ENCODE measurements around the gene GDPD3.
"Not testable (repeated sequence)": the region's sequence is repeated elsewhere in the genome, so short reads cannot be mapped to it uniquely, and the experiment has no call there.

GDPD3 gene

DNA sequence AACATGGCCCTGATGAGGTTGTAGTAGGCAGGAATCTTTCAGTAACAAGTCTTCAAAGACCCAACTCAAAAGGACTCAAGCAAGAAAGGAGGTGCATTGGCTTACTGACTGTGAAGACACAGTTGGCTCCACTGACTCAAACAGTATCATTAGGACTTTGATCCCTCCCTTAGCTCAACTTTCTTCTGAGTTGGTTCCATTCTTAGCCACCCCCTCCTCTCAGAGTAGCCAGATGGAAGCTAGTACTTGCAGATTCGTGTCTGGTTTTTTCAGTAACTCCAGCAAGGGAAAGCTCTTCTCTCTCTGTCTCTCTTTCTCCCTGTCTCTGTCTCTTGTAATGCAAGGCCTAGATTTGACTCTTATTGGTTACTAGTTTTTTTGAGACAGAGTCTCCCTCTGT is 14.7 kb upstream of the GDPD3 start:
- H3K4me2 ChIP-seq (ENCODE audit: low read length) = no peak overlapping the region
- H3K4me1 ChIP-seq (ENCODE audit: control insufficient read depth, low read length) = peaks cover 22% of the 10 kb centered on the region

DNA sequence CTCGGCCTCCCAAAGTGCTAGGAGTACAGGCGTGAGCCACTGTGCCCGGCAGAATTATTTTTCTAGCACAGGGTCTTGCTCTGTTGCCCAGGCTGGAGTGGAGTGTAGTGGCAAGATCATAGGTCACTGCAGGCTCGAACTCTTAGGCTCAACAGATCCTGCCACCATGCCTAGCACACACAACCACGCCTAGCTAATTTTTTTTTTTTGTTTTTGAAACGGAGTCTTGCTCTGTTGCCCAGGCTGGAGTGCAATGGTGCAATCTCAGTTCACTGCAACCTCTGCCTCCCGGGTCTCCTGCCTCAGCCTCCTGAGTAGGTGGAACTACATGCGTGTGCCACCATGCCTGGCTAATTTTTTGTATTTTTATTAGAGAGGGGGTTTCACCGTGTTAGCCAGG is 12.4 kb upstream of the GDPD3 start:
- H3K4me1 ChIP-seq (ENCODE audit: control insufficient read depth, low read length) = peaks cover 37% of the 10 kb centered on the region
- not testable (repeated sequence) for H3F3A ChIP-seq (ENCODE audit: control insufficient read depth, insufficient read depth); H3K79me2 ChIP-seq (ENCODE audit: control insufficient read depth, low read length); H4K20me1 ChIP-seq (ENCODE audit: control insufficient read depth, insufficient read depth, low read depth, low read length); H3K4me2 ChIP-seq (ENCODE audit: low read length); H3K4me3 ChIP-seq (ENCODE audit: low read length); H3K27ac ChIP-seq (ENCODE audit: low read depth, low read length); H3K36me3 ChIP-seq (ENCODE audit: control insufficient read depth, low read length); H3K9me2 ChIP-seq (replicated peaks; ENCODE audit: control insufficient read depth, low read length); H3K9me3 ChIP-seq (ENCODE audit: control insufficient read depth, insufficient read depth, low read length); H3K27me3 ChIP-seq (ENCODE audit: control insufficient read depth, low read length)

More for the DNA sequence above, 14.7 kb upstream of the GDPD3 start:
- Histone ChIP-seq H3K27me3 (ENCODE audit: control insufficient read depth, low read length) (peaks cover 4% of the 10 kb centered on the region; the same call in 1 of the 2 replicates), H3K9me2 (replicated peaks; ENCODE audit: control insufficient read depth, low read length) (no peaks in the 10 kb centered on the region), H4K20me1 (ENCODE audit: control insufficient read depth, insufficient read depth, low read depth, low read length) (no peaks in the 10 kb centered on the region), H3K4me3 (ENCODE audit: low read length) (no peak overlapping the region), H3K79me2 (ENCODE audit: control insufficient read depth, low read length) (no peaks in the 10 kb centered on the region), H3F3A (ENCODE audit: control insufficient read depth, insufficient read depth) (no peaks in the 10 kb centered on the region), H3K9me3 (ENCODE audit: control insufficient read depth, insufficient read depth, low read length) (no peaks in the 10 kb centered on the region), H3K36me3 (ENCODE audit: control insufficient read depth, low read length) (no peaks in the 10 kb centered on the region), H3K27ac (ENCODE audit: low read depth, low read length) (no peak overlapping the region)
- TF ChIP-seq, protein P1, sequence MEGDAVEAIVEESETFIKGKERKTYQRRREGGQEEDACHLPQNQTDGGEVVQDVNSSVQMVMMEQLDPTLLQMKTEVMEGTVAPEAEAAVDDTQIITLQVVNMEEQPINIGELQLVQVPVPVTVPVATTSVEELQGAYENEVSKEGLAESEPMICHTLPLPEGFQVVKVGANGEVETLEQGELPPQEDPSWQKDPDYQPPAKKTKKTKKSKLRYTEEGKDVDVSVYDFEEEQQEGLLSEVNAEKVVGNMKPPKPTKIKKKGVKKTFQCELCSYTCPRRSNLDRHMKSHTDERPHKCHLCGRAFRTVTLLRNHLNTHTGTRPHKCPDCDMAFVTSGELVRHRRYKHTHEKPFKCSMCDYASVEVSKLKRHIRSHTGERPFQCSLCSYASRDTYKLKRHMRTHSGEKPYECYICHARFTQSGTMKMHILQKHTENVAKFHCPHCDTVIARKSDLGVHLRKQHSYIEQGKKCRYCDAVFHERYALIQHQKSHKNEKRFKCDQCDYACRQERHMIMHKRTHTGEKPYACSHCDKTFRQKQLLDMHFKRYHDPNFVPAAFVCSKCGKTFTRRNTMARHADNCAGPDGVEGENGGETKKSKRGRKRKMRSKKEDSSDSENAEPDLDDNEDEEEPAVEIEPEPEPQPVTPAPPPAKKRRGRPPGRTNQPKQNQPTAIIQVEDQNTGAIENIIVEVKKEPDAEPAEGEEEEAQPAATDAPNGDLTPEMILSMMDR (IDR thresholded peaks at IDR 0.05; ENCODE audit: low read depth, low read length, poor library complexity, severe bottlenecking) = no peak
- TF ChIP-seq EZH2phosphoT487 (IDR thresholded peaks at IDR 0.05; ENCODE audit: borderline replicate concordance, low read length) = no peak

DNA sequence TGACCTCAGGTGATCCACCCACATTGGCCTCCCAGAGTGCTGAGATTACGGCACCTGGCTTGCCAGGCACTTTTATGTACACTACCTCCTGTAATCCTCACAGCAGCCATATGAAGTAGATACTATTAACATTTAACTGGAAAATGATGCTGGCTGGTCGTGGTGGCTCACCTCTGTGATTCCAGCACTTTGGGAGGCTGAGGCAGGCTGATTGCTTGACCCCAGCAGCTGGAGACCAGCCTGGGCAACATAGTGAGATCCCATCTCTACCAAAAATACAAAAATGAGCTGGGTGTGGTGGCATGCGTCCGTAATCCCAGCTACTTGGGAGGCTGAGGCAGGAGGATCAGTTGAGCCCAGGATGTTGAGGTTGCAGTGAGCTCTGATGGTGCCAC is 11.6 kb upstream of the GDPD3 start:
- no peak for TF ChIP-seq EZH2phosphoT487 (IDR thresholded peaks at IDR 0.05; ENCODE audit: borderline replicate concordance, low read length)
- TF ChIP-seq, protein P1 (IDR thresholded peaks at IDR 0.05; ENCODE audit: low read depth, low read length, poor library complexity, severe bottlenecking) = no peak
- Histone ChIP-seq H4K20me1 (ENCODE audit: control insufficient read depth, insufficient read depth, low read depth, low read length) (no peaks in the 10 kb centered on the region), H3K79me2 (ENCODE audit: control insufficient read depth, low read length) (peaks cover 6% of the 10 kb centered on the region), H3F3A (ENCODE audit: control insufficient read depth, insufficient read depth) (no peaks in the 10 kb centered on the region), H3K4me1 (ENCODE audit: control insufficient read depth, low read length) (peaks cover 40% of the 10 kb centered on the region), H3K9me2 (replicated peaks; ENCODE audit: control insufficient read depth, low read length) (no peaks in the 10 kb centered on the region), H3K4me2 (ENCODE audit: low read length) (no peak overlapping the region), H3K4me3 (ENCODE audit: low read length) (no peak overlapping the region), H3K36me3 (ENCODE audit: control insufficient read depth, low read length) (peaks cover 4% of the 10 kb centered on the region; the same call in 1 of the 2 replicates), H3K27ac (ENCODE audit: low read depth, low read length) (no peak overlapping the region), H3K9me3 (ENCODE audit: control insufficient read depth, insufficient read depth, low read length) (no peaks in the 10 kb centered on the region), H3K27me3 (ENCODE audit: control insufficient read depth, low read length) (peaks cover 4% of the 10 kb centered on the region; the same call in 1 of the 2 replicates)

DNA sequence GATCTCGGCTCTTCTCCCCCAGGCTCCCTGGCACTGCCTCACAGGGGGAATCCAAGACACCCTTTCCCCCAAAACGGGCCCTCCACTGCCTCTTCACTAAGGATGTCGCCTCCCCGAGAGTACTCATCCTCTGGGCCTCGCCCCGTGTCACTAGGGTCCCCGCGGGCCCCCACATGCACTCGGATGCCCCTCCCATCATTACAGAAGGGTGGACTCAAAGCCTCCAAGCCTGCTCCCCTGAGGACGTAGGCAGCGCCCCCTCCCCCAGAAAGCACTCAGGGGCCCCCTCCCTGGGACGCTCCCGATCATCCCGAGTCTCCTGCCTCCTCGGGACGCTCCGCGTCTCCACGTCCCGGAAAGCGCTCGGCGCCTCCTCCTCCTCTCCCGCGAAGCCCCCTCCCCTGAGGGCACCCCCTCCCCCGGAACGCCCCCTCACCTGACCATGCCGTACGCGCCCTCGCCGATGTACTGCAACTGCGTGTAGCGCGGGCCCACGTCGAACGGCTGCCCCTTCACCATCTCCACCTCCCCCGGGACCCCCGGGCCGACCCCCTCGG is 9.3 kb upstream of the GDPD3 start:
- TF ChIP-seq EZH2phosphoT487 (IDR thresholded peaks at IDR 0.05; ENCODE audit: borderline replicate concordance, low read length) = no peak
- TF ChIP-seq, protein P1 (IDR thresholded peaks at IDR 0.05; ENCODE audit: low read depth, low read length, poor library complexity, severe bottlenecking) = no peak
- H3K4me3 ChIP-seq (ENCODE audit: low read length) = peak overlapping the region; percentile 75
- no peaks in the 10 kb centered on the region for H3K9me3 ChIP-seq (ENCODE audit: control insufficient read depth, insufficient read depth, low read length)
- H3K27ac ChIP-seq (ENCODE audit: low read depth, low read length) = peak overlapping the region; percentile 24; the same call in 1 of the 2 replicates
- peak overlapping the region; percentile 82 for H3K4me2 ChIP-seq (ENCODE audit: low read length)
- H3K9me2 ChIP-seq (replicated peaks; ENCODE audit: control insufficient read depth, low read length) = no peaks in the 10 kb centered on the region
- no peaks in the 10 kb centered on the region for H4K20me1 ChIP-seq (ENCODE audit: control insufficient read depth, insufficient read depth, low read depth, low read length)
- H3F3A ChIP-seq (ENCODE audit: control insufficient read depth, insufficient read depth) = 0 out of 2 replicates have a peak, but pooled peaks cover 5% of the 10 kb centered on the region
- H3K27me3 ChIP-seq (ENCODE audit: control insufficient read depth, low read length) = peaks cover 4% of the 10 kb centered on the region; the same call in 1 of the 2 replicates
- H3K79me2 ChIP-seq (ENCODE audit: control insufficient read depth, low read length) = peaks cover 6% of the 10 kb centered on the region
- H3K4me1 ChIP-seq (ENCODE audit: control insufficient read depth, low read length) = peaks cover 43% of the 10 kb centered on the region
- H3K36me3 ChIP-seq (ENCODE audit: control insufficient read depth, low read length) = peaks cover 17% of the 10 kb centered on the region; the same call in 1 of the 2 replicates
